BE2C (cell line): ENCODE data around the gene DRC3.

Experiments used
- DNase-seq: peaks from one replicate; pipeline ENCODE4 v3.0.0-alpha.2; 2020
- H3K27me3 ChIP-seq: fragments of 250-450 bp; sonication (Bioruptor Pico); 2 replicates; pipeline ENCODE4 v1.5.1; 2020; ENCODE audit warnings: mild to moderate bottlenecking
- H3K36me3 ChIP-seq: fragments of 250-450 bp; sonication (Bioruptor Pico); 2 replicates; pipeline ENCODE4 v1.5.1; 2020; ENCODE audit warnings: mild to moderate bottlenecking
- H3K4me1 ChIP-seq: fragments of 250-450 bp; sonication (Bioruptor Pico); 2 replicates; pipeline ENCODE4 v1.5.1; 2020
- H3K4me3 ChIP-seq: 2 replicates; pipeline ENCODE4 v1.5.1; 2011; ENCODE audit warnings: low read depth, low read length
- H3K9me3 ChIP-seq: fragments of 250-450 bp; sonication (Bioruptor Pico); 2 replicates; pipeline ENCODE4 v1.5.1; 2020
- CTCF ChIP-seq: IDR thresholded peaks from 2 replicates; pipeline ENCODE4 v1.5.1; 2012; ENCODE audit warnings: mild to moderate bottlenecking, low read depth, low read length

DRC3 gene

GRCh38 chr17:17970699-17971430 is 1.8 kb upstream of the DRC3 start:
- no peak for TF ChIP-seq CTCF
- Histone ChIP-seq H3K27me3 (no peaks in the 10 kb centered on the region), H3K4me1 (no peaks in the 10 kb centered on the region), H3K36me3 (no peaks in the 10 kb centered on the region), H3K9me3 (no peaks in the 10 kb centered on the region), H3K4me3 (peak overlapping the region; percentile 60)
- DNase-seq: no peak

GRCh38 chr17:17971431-17972125 is 1.1 kb upstream of the DRC3 start:
- Histone ChIP-seq H3K4me1 (no peaks in the 10 kb centered on the region), H3K36me3 (no peaks in the 10 kb centered on the region), H3K9me3 (no peaks in the 10 kb centered on the region), H3K27me3 (no peaks in the 10 kb centered on the region), H3K4me3 (peak overlapping the region; percentile 60)
- no peak for TF ChIP-seq CTCF
- DNase-seq: no peak

GRCh38 chr17:17972952-17973254 is 241 bp downstream of the DRC3 start:
- no peaks in the 10 kb centered on the region for H3K4me1 ChIP-seq

GRCh38 chr17:17975436-17975835 is 2.8 kb downstream of the DRC3 start:
- H3K4me3 ChIP-seq: no peak overlapping the region
- TF ChIP-seq CTCF: no peak
- no peaks in the 10 kb centered on the region for H3K36me3 ChIP-seq
- H3K27me3 ChIP-seq: no peaks in the 10 kb centered on the region
- DNase-seq: no peak
- H3K9me3 ChIP-seq: no peaks in the 10 kb centered on the region
- H3K4me1 ChIP-seq: no peaks in the 10 kb centered on the region

More at GRCh38 chr17:17972952-17973254, 241 bp downstream of the DRC3 start:
- DNase-seq: no peak
- Histone ChIP-seq H3K4me3 (peak overlapping the region; percentile 66), H3K9me3 (no peaks in the 10 kb centered on the region), H3K27me3 (no peaks in the 10 kb centered on the region), H3K36me3 (no peaks in the 10 kb centered on the region)
- no peak for TF ChIP-seq CTCF

GRCh38 chr17:17976931-17977570 is 4.4 kb downstream of the DRC3 start:
- no peaks in the 10 kb centered on the region for H3K9me3 ChIP-seq
- DNase-seq: no peak
- H3K27me3 ChIP-seq: no peaks in the 10 kb centered on the region
- no peaks in the 10 kb centered on the region for H3K4me1 ChIP-seq
- H3K36me3 ChIP-seq: no peaks in the 10 kb centered on the region
- TF ChIP-seq CTCF: no peak
- H3K4me3 ChIP-seq: no peak overlapping the region
